ENCODE data around the gene FAM78A. TPM values are rescaled to one million over a fixed set of nuclear protein-coding genes. Genes with fewer than 3 reads are reported as not detected.

The FAM78A gene
- polyA plus RNA-seq, 6 donors from 2014 or later = 5.2 to 18.3 (median 11.6) TPM

DNA sequence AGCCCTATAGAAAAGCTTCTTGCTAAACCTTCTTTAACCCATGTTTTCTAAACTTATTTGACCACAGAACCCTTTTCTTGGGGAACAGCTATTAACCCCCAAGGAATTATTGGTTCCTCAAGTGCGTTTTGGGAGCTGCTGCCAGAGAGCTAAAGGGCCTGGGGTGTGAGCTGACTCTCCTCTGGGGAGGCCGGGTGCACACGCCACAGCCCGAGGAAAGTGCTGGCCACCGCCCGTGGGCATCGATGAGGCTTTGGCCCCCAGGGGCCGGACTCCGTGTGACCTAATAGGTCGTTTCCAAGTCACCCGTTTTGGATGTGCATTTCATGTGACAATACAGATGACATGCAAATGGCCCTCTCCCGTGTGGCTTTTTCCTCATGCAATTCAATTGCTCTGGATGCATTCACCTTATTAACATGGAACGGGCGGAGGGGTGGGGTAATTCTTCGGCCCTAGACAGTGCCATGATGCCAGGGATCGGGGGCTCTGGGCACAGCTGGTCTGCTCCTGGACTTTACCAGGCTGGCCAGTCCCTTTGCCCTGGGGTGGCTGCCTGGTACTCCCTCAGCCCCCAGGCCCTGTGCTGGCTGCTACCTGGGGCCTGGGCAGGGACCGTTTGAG is 32.7 kb upstream of the FAM78A start:
- no peaks in the 10 kb centered on the region for H3K9me3 Mint-ChIP-seq
- H3K27ac Mint-ChIP-seq = no peak overlapping the region
- H3K4me3 Mint-ChIP-seq = no peak overlapping the region
- peaks cover 0 to 20% (median 3%) of the 10 kb centered on the region in 3 donors for H3K27me3 Mint-ChIP-seq
- H3K4me1 Mint-ChIP-seq = peaks cover 5 to 14% (median 8%) of the 10 kb centered on the region in 3 donors
- ATAC-seq (ENCODE audit: low read depth in 2 of 2) (no peak), DNase-seq (no peak)
- peaks cover 0 to 4% of the 10 kb centered on the region in 2 donors for H3K36me3 Mint-ChIP-seq

DNA sequence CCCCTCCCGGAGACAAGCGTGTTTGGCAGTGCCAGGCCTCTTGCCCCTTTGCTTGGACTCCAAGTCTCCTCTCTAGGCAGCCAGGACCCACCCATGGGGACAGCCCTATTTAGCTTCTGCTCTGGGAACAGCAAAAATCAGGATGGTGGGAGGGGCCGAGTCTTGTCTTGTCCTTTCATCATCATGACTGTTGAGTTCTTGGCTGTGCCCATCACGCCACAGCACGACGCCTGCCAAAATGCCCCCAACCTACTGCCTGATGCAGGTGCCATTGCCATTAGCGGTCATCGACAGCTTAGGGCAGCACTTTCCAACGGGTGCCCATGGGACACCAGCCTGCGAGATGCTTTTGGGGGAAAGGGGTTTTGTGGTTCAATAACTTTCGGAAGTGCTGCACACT is 32.1 kb upstream of the FAM78A start:
- Mint-ChIP-seq H3K4me1 (peaks cover 5 to 14% (median 8%) of the 10 kb centered on the region in 3 donors), H3K27ac (no peak overlapping the region), H3K4me3 (peak overlapping the region in 1 of 8 donors; percentile 3), H3K9me3 (no peaks in the 10 kb centered on the region), H3K27me3 (peaks cover 0 to 17% (median 3%) of the 10 kb centered on the region in 3 donors), H3K36me3 (peaks cover 0 to 4% of the 10 kb centered on the region in 2 donors)
- ATAC-seq (ENCODE audit: low read depth in 2 of 2) (no peak), DNase-seq (no peak)

- Mint-ChIP-seq H3K27ac (no peak overlapping the region), H3K27me3 (peaks cover 0 to 16% (median 3%) of the 10 kb centered on the region in 3 donors), H3K4me1 (peaks cover 5 to 14% (median 8%) of the 10 kb centered on the region in 3 donors), H3K9me3 (no peaks in the 10 kb centered on the region), H3K4me3 (no peak overlapping the region), H3K36me3 (peaks cover 0 to 4% of the 10 kb centered on the region in 2 donors)
- ATAC-seq (ENCODE audit: low read depth in 2 of 2) = no peak
- DNase-seq = no peak
Observed at GRCh38 chr9:131307974-131308373, 31.7 kb upstream of the FAM78A start.

DNA sequence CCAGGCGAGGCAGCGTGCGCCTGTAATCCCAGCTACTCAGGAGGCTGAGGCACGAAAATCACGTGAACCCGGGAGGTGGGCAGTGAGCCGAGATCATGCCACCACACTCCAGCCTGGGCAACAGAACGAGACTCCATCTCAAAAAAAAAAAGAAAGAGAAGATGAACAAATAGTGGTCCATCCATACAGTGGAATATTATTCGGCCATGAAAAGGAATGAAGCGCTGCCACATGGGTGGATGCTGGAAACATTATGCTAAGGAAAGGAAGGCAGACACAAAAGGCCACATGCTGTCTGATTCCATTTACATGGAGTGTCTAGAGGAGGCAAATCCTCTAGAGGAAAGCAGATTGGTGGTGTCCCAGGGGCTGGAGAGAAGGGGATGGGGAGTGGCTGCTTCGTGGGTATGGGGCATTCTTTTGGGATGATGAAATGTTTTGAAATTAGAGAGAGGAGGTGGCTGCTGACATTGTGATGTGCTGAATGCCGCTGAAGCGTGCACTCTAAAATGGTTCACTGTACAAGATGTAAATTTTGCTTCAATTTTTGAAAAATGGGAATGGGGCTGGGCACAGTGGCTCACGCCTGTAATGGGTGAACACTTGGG is 30.2 kb upstream of the FAM78A start:
- no peak for ATAC-seq (ENCODE audit: low read depth in 2 of 2)
- peaks cover 0 to 10% (median 0%) of the 10 kb centered on the region in 3 donors for H3K27me3 Mint-ChIP-seq
- no peak overlapping the region for H3K4me3 Mint-ChIP-seq
- DNase-seq = no peak
- no peak overlapping the region for H3K27ac Mint-ChIP-seq
- H3K4me1 Mint-ChIP-seq = peaks cover 8 to 19% (median 13%) of the 10 kb centered on the region in 3 donors
- no peaks in the 10 kb centered on the region for H3K9me3 Mint-ChIP-seq
- peaks cover 0 to 4% of the 10 kb centered on the region in 2 donors for H3K36me3 Mint-ChIP-seq

DNA sequence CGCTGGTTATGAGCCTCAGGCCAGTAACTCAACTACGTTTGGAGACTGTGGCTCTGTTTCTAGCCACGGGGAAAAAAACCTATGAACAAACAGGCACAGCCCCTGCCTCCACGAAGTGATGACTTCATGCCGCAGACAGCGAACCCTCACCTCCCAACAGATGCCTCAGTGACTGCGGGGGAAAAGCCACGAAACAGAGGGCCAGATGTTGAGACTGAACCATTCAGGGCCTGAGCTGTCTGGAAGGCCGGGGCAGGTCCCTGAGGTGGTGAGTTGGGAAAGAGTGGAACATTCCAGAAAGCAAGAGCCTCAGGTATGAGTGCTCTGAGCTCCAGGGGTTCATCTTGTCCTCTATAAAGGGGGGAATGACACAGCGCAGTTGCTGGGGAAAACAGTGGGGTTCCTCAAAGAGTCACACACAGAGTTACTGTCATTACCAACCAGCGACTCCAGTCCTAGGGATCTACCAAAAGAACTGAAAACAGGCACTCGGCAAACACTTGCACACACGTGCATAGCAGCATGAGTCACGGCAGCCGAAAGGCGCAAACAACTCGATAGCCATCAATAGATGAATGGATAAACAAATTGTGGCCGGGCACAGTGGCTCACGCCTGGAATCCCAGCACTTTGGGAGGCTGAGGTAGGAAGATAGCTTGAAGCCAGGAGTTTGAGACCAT is 28.5 kb upstream of the FAM78A start:
- Mint-ChIP-seq H3K27ac (no peak overlapping the region), H3K4me1 (peaks cover 0 to 11% (median 8%) of the 10 kb centered on the region in 3 donors), H3K36me3 (peaks cover 0 to 4% of the 10 kb centered on the region in 2 donors), H3K4me3 (no peak overlapping the region), H3K27me3 (peaks cover 0 to 10% (median 0%) of the 10 kb centered on the region in 3 donors), H3K9me3 (no peaks in the 10 kb centered on the region)
- DNase-seq (no peak), ATAC-seq (ENCODE audit: low read depth in 2 of 2) (no peak)

DNA sequence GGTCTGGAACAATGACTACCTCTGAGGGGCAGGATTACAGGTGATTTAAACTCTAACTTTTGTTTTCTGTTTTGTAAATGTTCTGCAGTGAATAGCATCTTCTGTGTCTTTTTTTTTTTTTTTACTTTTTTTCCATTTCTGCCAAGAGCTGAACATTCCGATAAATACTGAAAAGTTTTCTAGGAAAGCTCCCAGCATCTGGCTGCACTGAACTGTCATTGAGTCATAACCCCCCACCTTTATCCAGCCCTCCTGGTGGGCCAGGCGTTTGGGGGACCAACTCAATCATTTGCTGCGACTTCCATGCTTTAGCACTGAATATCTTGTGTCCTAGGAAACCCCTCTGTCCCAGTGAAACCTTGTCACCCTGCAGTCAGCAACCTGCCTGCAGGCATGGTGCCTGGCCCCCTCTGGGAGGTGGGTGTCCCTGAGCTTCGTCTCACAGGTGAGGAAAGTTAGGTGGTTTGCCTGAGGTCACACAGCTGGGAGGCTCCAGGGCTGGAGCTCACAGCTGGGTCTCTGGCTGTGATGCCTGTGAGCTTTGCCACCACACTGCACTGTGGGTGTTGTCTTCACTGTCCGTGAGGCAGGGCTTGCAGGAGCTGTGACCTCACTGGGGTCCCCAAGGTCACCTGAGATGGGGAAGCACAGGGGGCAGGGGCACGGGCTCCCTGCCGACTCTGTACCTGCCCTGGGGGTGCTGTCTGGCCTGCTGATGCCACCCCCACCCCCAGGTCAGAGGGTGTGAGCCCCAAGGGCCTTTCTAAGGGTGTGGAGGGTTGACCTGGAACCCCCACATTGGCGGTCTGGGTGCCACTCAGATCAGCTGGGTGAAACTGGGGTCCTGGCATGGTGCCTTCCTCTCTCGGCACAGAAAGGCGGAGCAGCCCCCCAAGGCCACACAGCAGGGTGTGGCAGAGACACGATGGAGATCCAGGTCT is 27.3 kb upstream of the FAM78A start:
- Mint-ChIP-seq H3K27ac (no peak overlapping the region), H3K27me3 (peaks cover 0 to 10% (median 0%) of the 10 kb centered on the region in 3 donors), H3K9me3 (no peaks in the 10 kb centered on the region), H3K36me3 (peaks cover 0 to 4% of the 10 kb centered on the region in 2 donors), H3K4me1 (peaks cover 0 to 11% (median 8%) of the 10 kb centered on the region in 3 donors), H3K4me3 (peak overlapping the region in 1 of 8 donors; percentile 44)
- ATAC-seq (ENCODE audit: low read depth in 2 of 2) (no peak), DNase-seq (no peak)

- Mint-ChIP-seq H3K4me3 (peak overlapping the region in 1 of 8 donors; percentile 44), H3K9me3 (no peaks in the 10 kb centered on the region), H3K27ac (no peak overlapping the region), H3K4me1 (peaks cover 0 to 9% (median 8%) of the 10 kb centered on the region in 3 donors), H3K27me3 (peaks cover 0 to 10% (median 0%) of the 10 kb centered on the region in 3 donors), H3K36me3 (peaks cover 0 to 4% of the 10 kb centered on the region in 2 donors)
- DNase-seq = no peak
- no peak for ATAC-seq (ENCODE audit: low read depth in 2 of 2)
Observed at GRCh38 chr9:131302244-131303075, 26.1 kb upstream of the FAM78A start.

GRCh38 chr9:131300444-131300843 is 24.1 kb upstream of the FAM78A start:
- Mint-ChIP-seq H3K36me3 (no peaks in the 10 kb centered on the region), H3K27ac (peak overlapping the region in 2 of 6 donors; percentile 38 to 44), H3K4me3 (no peak overlapping the region)

DNA sequence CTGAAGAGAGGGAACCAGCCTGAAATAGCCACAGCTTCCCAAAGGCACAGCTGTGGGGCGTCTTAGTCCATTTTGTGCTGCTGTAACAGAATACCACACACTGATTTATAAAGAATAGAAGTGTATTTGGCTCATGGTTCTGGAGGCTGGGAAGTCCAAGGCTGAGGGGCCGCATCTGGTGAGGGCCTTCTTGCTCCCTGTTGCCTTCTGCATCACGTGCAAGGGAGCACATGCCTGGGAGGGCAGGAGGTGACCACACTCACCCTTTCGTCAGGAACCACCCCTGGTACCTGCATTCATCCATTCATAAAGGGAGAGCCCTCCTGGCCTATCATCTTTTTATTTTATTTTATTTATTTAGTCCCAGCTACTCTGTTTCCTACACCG is 23.6 kb upstream of the FAM78A start:
- Mint-ChIP-seq H3K27ac (no peak overlapping the region), H3K4me3 (no peak overlapping the region), H3K27me3 (peaks cover 0 to 8% (median 0%) of the 10 kb centered on the region in 3 donors), H3K36me3 (no peaks in the 10 kb centered on the region), H3K4me1 (peaks cover 0 to 9% (median 8%) of the 10 kb centered on the region in 3 donors), H3K9me3 (no peaks in the 10 kb centered on the region)
- no peak for ATAC-seq (ENCODE audit: low read depth in 2 of 2)
- DNase-seq = no peak

More at GRCh38 chr9:131300444-131300843, 24.1 kb upstream of the FAM78A start:
- Mint-ChIP-seq H3K27me3 (peaks cover 0 to 8% (median 0%) of the 10 kb centered on the region in 3 donors), H3K9me3 (no peaks in the 10 kb centered on the region), H3K4me1 (peaks cover 0 to 9% (median 8%) of the 10 kb centered on the region in 3 donors)
- no peak for DNase-seq
- no peak for ATAC-seq (ENCODE audit: low read depth in 2 of 2)

DNA sequence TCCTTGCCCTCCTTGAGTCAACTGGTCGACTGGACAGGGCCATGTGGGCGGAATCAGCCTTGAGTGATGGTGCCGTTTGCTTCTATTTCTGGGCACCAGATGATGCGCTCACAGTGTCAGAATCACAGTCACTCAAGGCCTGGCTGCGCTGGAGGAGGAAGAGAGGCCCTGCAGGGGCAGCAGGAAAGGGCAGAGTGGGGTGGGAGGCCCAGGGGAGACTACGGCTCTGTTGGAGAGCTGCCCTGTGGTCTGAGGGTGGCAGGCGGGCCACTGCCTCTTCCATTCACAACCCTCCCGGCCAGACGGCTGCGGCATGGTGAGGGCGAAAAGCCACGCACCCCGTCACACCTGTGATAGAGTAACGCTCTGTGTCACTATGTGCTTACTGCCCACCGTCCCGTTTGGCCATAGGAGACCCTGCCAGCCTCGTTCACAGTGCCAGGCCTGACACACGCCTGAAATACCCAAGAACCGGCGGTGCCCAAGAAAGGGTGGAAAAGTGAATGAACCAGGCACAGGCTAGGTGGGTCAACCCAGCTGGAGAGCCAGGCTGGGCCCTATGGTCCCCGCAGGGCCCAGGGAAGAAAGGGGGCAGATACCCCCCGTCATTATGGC is 23.1 kb upstream of the FAM78A start:
- ATAC-seq (ENCODE audit: low read depth in 2 of 2) (no peak), DNase-seq (no peak)
- no peak overlapping the region for H3K27ac Mint-ChIP-seq
- H3K9me3 Mint-ChIP-seq = no peaks in the 10 kb centered on the region
- H3K36me3 Mint-ChIP-seq = no peaks in the 10 kb centered on the region
- H3K4me3 Mint-ChIP-seq = no peak overlapping the region
- peaks cover 0 to 5% (median 0%) of the 10 kb centered on the region in 3 donors for H3K27me3 Mint-ChIP-seq
- H3K4me1 Mint-ChIP-seq = peaks cover 0 to 9% (median 8%) of the 10 kb centered on the region in 3 donors

GRCh38 chr9:131298816-131299215 is 22.5 kb upstream of the FAM78A start:
- H3K27ac Mint-ChIP-seq = no peak overlapping the region
- H3K27me3 Mint-ChIP-seq = peaks cover 0 to 4% (median 0%) of the 10 kb centered on the region in 3 donors
- H3K36me3 Mint-ChIP-seq = no peaks in the 10 kb centered on the region
- H3K4me3 Mint-ChIP-seq = no peak overlapping the region
- DNase-seq (no peak), ATAC-seq (ENCODE audit: low read depth in 2 of 2) (no peak)
- no peaks in the 10 kb centered on the region for H3K9me3 Mint-ChIP-seq
- H3K4me1 Mint-ChIP-seq = peaks cover 0 to 9% (median 8%) of the 10 kb centered on the region in 3 donors

GRCh38 chr9:131298341-131298740 is 22.0 kb upstream of the FAM78A start:
- DNase-seq (no peak), ATAC-seq (ENCODE audit: low read depth in 2 of 2) (no peak)
- peaks cover 0 to 9% (median 8%) of the 10 kb centered on the region in 3 donors for H3K4me1 Mint-ChIP-seq
- H3K27me3 Mint-ChIP-seq = peaks cover 0 to 4% (median 0%) of the 10 kb centered on the region in 3 donors
- H3K36me3 Mint-ChIP-seq = no peaks in the 10 kb centered on the region
- H3K9me3 Mint-ChIP-seq = no peaks in the 10 kb centered on the region
- peak overlapping the region in 1 of 6 donors; percentile 65 for H3K27ac Mint-ChIP-seq
- H3K4me3 Mint-ChIP-seq = no peak overlapping the region

Measured in naive B cell (primary cell).